ENCODE results near the gene MAGEB17.

DNA sequence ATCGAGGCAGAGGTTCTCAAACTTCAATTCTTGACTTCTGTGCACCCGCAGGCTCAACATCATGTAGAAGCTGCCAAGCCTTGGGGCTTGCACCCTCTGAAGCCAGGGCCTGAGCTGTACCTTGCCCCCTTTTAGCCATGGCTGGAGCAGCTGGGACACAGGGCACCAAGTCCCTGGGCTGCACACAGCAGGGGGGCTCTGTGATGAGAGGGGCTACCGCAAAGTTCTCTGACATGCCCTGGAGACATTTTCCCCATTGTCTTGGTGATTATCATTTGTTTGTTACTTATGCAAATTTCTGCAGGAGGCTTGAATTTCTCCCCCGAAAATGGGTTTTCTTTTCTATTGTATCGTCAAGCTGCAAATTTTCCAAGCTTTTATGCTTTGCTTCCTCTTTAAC, 4.9 kb upstream of the MAGEB17 start:
- TF ChIP-seq EZH2 (IDR thresholded peaks at IDR 0.05; ENCODE audit: borderline replicate concordance, low read depth, low read length, severe bottlenecking) (no peak), CTCF (IDR thresholded peaks at IDR 0.05; ENCODE audit: borderline replicate concordance, extremely low read depth, low read length, poor library complexity, severe bottlenecking) (no peak)
